Measurements from ENCODE around the gene GUCD1.

GRCh38 chr22:24503137-24503842, 51.6 kb downstream of the GUCD1 start:
- TF ChIP-seq POLR2AphosphoS5 (IDR thresholded peaks at IDR 0.05; ENCODE audit: low read depth, low read length) (no peak), EP300 (IDR thresholded peaks at IDR 0.05; ENCODE audit: borderline replicate concordance in 1 of 2, low read depth in 2 of 2, low read length in 2 of 2) (no peak), CTCF (IDR thresholded peaks at IDR 0.05; ENCODE audit: control extremely low read depth in 1 of 3, insufficient read depth in 1 of 3, low read depth in 1 of 3, low read length in 3 of 3) (peak; percentile 80 to 87 (median 82)), POLR2A (IDR thresholded peaks at IDR 0.05; ENCODE audit: control extremely low read depth in 1 of 2, low read depth in 2 of 2, low read length in 2 of 2) (no peak), GABPA (IDR thresholded peaks at IDR 0.05; ENCODE audit: borderline replicate concordance, insufficient read depth, low read length) (no peak), SUZ12 (IDR thresholded peaks at IDR 0.05; ENCODE audit: low read length) (no peak), MAFK (IDR thresholded peaks at IDR 0.05; ENCODE audit: low read depth, low read length) (no peak), SRF (IDR thresholded peaks at IDR 0.05; ENCODE audit: low read depth, low read length) (no peak), BACH1 (IDR thresholded peaks at IDR 0.05; ENCODE audit: low read length) (no peak), MAX (IDR thresholded peaks at IDR 0.05) (no peak), ATF3 (IDR thresholded peaks at IDR 0.05; ENCODE audit: insufficient read depth, low read depth, low read length) (no peak), SIX5 (IDR thresholded peaks at IDR 0.05; ENCODE audit: low read depth, low read length) (no peak)
